ENCODE results near the gene SMIM36. TPM values are rescaled to one million over a fixed set of nuclear protein-coding genes. Genes with fewer than 3 reads are reported as not detected.
A peak's percentile ranks its signal among the peaks of the same experiment; 100 is the strongest.

SMIM36 gene
- total and polyA plus RNA-seq, 2 experiments from 2014 or later = not detected

- Mint-ChIP-seq H3K4me3 (no peak overlapping the region), H3K36me3 (ENCODE audit: low read depth) (no peaks in the 10 kb centered on the region), H3K9me3 (no peaks in the 10 kb centered on the region), H3K27ac (no peak overlapping the region), H3K27me3 (ENCODE audit: insufficient read depth, low read depth, poor library complexity) (peaks cover 2% of the 10 kb centered on the region), H3K4me1 (peaks cover 27% of the 10 kb centered on the region)
- ATAC-seq (no peak), DNase-seq (ENCODE audit: low spot score) (no peak)
- Histone ChIP-seq H3K9me2 (ENCODE audit: insufficient read depth) (no peaks in the 10 kb centered on the region), H3K4me1 (ENCODE audit: insufficient read depth) (peaks cover 12% of the 10 kb centered on the region), H3K27me3 (ENCODE audit: insufficient read depth) (no peaks in the 10 kb centered on the region), H3K36me3 (ENCODE audit: insufficient read depth) (no peaks in the 10 kb centered on the region), H4K20me1 (replicated peaks; ENCODE audit: insufficient read depth) (no peaks in the 10 kb centered on the region), H3F3A (replicated peaks; ENCODE audit: low read depth) (no peaks in the 10 kb centered on the region), H3K27ac (ENCODE audit: low read depth) (no peak overlapping the region), H3K79me2 (replicated peaks; ENCODE audit: insufficient read depth) (no peaks in the 10 kb centered on the region), H2AFZ (peak overlapping the region; percentile 76), H3K4me3 (no peak overlapping the region), H3K4me2 (no peak overlapping the region)
- TF ChIP-seq CTCF (conservative IDR thresholded peaks at IDR 0.05; ENCODE audit: low read depth in 2 of 2) (no peak), EZH2phosphoT487 (IDR thresholded peaks at IDR 0.05; ENCODE audit: unreplicated experiment) (no peak), ZNF462 (CRISPR knock-in tag; IDR thresholded peaks at IDR 0.05) (no peak), ZNF331 (CRISPR knock-in tag; IDR thresholded peaks at IDR 0.05; ENCODE audit: low read depth) (no peak), POLR2AphosphoS5 (IDR thresholded peaks at IDR 0.05; ENCODE audit: low read depth) (no peak), ETS1 (IDR thresholded peaks at IDR 0.05) (no peak), CREB1 (CRISPR knock-in tag; IDR thresholded peaks at IDR 0.05; ENCODE audit: low read depth) (no peak), NANOG (IDR thresholded peaks at IDR 0.05; ENCODE audit: borderline replicate concordance) (no peak), EZH2 (IDR thresholded peaks at IDR 0.05; ENCODE audit: low read depth, unreplicated experiment) (no peak), ZNF114 (CRISPR knock-in tag; IDR thresholded peaks at IDR 0.05) (no peak), STAT1 (IDR thresholded peaks at IDR 0.05; ENCODE audit: unreplicated experiment) (no peak), JUNB (IDR thresholded peaks at IDR 0.05; ENCODE audit: unreplicated experiment) (no peak), REST (IDR thresholded peaks at IDR 0.05; ENCODE audit: unreplicated experiment) (no peak)
Observed at GRCh38 chr17:55443904-55444303, 67.3 kb downstream of the SMIM36 start.
